ENCODE results near the gene PLA2G4B.

Gene PLA2G4B

GRCh38 chr15:41809121-41809520 is 29.5 kb upstream of the PLA2G4B start:
- no peak for DNase-seq

GRCh38 chr15:41809526-41810220 is 29.0 kb upstream of the PLA2G4B start:
- DNase-seq = no peak

- no peak for DNase-seq
Measured at GRCh38 chr15:41810651-41811431, 27.8 kb upstream of the PLA2G4B start.

- DNase-seq = peak; percentile 19
Measured at GRCh38 chr15:41811432-41812195, 27.0 kb upstream of the PLA2G4B start.

- DNase-seq = no peak
Measured at GRCh38 chr15:41812820-41813375, 25.7 kb upstream of the PLA2G4B start.

- DNase-seq = no peak
Measured at GRCh38 chr15:41813426-41813825, 25.2 kb upstream of the PLA2G4B start.

GRCh38 chr15:41814534-41814933 is 24.1 kb upstream of the PLA2G4B start:
- no peak for DNase-seq

- no peak for DNase-seq
Measured at GRCh38 chr15:41816788-41817187, 21.9 kb upstream of the PLA2G4B start.

- DNase-seq = no peak
Measured at GRCh38 chr15:41817327-41817726, 21.3 kb upstream of the PLA2G4B start.

GRCh38 chr15:41817781-41818180 is 20.9 kb upstream of the PLA2G4B start:
- DNase-seq = no peak

GRCh38 chr15:41819455-41820050 is 19.1 kb upstream of the PLA2G4B start:
- DNase-seq = no peak

GRCh38 chr15:41820791-41821423 is 17.7 kb upstream of the PLA2G4B start:
- DNase-seq = no peak

GRCh38 chr15:41821831-41822230 is 16.8 kb upstream of the PLA2G4B start:
- no peak for DNase-seq

GRCh38 chr15:41822471-41822870 is 16.2 kb upstream of the PLA2G4B start:
- no peak for DNase-seq

- no peak for DNase-seq
Measured at GRCh38 chr15:41822957-41823356, 15.7 kb upstream of the PLA2G4B start.

GRCh38 chr15:41823502-41823901 is 15.1 kb upstream of the PLA2G4B start:
- DNase-seq = no peak

GRCh38 chr15:41824062-41824745 is 14.4 kb upstream of the PLA2G4B start:
- DNase-seq = no peak

- no peak for DNase-seq
Measured at GRCh38 chr15:41825145-41825544, 13.5 kb upstream of the PLA2G4B start.

- no peak for DNase-seq
Measured at GRCh38 chr15:41825572-41826535, 12.8 kb upstream of the PLA2G4B start.

GRCh38 chr15:41827290-41827879 is 11.3 kb upstream of the PLA2G4B start:
- DNase-seq = peak; percentile 34
